Panc1 (cell line): Measurements from ENCODE around the gene VAV3.

Experiments used
- SIN3A ChIP-seq: IDR thresholded peaks from 2 replicates; pipeline ENCODE4 v1.6.1; 2012; ENCODE audit warnings: low read depth, mild to moderate bottlenecking, low read length, moderate library complexity, borderline replicate concordance; ENCODE audit not compliant: insufficient read depth
- TF ChIP-seq, protein P1 (sequence below): fragments of 450-650 bp; IDR thresholded peaks from 2 replicates; pipeline ENCODE4 v1.5.1; 2017; ENCODE audit warnings: mild to moderate bottlenecking

DNA sequence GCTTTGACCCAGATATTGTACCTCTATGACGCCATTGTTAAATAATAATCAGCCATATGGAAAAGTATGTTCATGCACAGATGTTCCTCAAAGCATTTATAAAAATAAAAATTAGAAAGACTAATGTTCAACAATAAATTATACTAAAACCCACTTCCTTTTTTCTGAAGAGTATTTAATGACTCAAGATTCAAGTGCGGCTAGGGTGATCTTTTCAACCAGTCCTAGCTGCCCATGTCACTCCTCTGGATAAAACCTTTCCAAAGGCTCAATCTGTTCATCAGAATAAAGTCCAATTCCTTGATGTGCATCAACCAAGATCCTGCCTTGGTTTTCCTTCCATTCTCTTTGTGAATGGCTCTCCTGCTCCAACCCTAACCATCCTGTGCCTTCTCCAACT is 292.0 kb downstream of the VAV3 start:
- TF ChIP-seq, protein P1, sequence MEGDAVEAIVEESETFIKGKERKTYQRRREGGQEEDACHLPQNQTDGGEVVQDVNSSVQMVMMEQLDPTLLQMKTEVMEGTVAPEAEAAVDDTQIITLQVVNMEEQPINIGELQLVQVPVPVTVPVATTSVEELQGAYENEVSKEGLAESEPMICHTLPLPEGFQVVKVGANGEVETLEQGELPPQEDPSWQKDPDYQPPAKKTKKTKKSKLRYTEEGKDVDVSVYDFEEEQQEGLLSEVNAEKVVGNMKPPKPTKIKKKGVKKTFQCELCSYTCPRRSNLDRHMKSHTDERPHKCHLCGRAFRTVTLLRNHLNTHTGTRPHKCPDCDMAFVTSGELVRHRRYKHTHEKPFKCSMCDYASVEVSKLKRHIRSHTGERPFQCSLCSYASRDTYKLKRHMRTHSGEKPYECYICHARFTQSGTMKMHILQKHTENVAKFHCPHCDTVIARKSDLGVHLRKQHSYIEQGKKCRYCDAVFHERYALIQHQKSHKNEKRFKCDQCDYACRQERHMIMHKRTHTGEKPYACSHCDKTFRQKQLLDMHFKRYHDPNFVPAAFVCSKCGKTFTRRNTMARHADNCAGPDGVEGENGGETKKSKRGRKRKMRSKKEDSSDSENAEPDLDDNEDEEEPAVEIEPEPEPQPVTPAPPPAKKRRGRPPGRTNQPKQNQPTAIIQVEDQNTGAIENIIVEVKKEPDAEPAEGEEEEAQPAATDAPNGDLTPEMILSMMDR, result no peak
- no peak for TF ChIP-seq SIN3A
